ENCODE measurements around the gene MTA3.

Gene MTA3

GRCh38 chr2:42648796-42649195 is 80.4 kb downstream of the MTA3 start:
- no peaks in the 10 kb centered on the region for H3K27me3 ChIP-seq
- H3K27ac ChIP-seq = no peak overlapping the region
- peaks cover 3 to 10% of the 10 kb centered on the region in 2 experiments for H3K4me1 ChIP-seq (ENCODE audit: control insufficient read depth in 1 of 2, insufficient read depth in 1 of 2, low read depth in 1 of 2, low read length in 1 of 2)
- H3K36me3 ChIP-seq = no peaks in the 10 kb centered on the region
- H3K9me3 ChIP-seq = no peaks in the 10 kb centered on the region
- H3K4me3 ChIP-seq (ENCODE audit: low read depth in 1 of 2, low read length in 1 of 2) = no peak overlapping the region
- no peak for TF ChIP-seq CTCF (IDR thresholded peaks at IDR 0.05)

GRCh38 chr2:42651057-42651456 is 82.6 kb downstream of the MTA3 start:
- no peaks in the 10 kb centered on the region for H3K27me3 ChIP-seq
- H3K4me1 ChIP-seq (ENCODE audit: control insufficient read depth in 1 of 2, insufficient read depth in 1 of 2, low read depth in 1 of 2, low read length in 1 of 2) = peaks cover 3 to 10% of the 10 kb centered on the region in 2 experiments
- no peaks in the 10 kb centered on the region for H3K36me3 ChIP-seq
- TF ChIP-seq CTCF (IDR thresholded peaks at IDR 0.05) = no peak
- no peaks in the 10 kb centered on the region for H3K9me3 ChIP-seq
- H3K27ac ChIP-seq = no peak overlapping the region
- H3K4me3 ChIP-seq (ENCODE audit: low read depth in 1 of 2, low read length in 1 of 2) = no peak overlapping the region

GRCh38 chr2:42652086-42652485 is 83.7 kb downstream of the MTA3 start:
- Histone ChIP-seq H3K4me3 (ENCODE audit: low read depth in 1 of 2, low read length in 1 of 2) (no peak overlapping the region), H3K4me1 (ENCODE audit: control insufficient read depth in 1 of 2, insufficient read depth in 1 of 2, low read depth in 1 of 2, low read length in 1 of 2) (peaks cover 3 to 10% of the 10 kb centered on the region in 2 experiments), H3K36me3 (no peaks in the 10 kb centered on the region), H3K27ac (no peak overlapping the region), H3K27me3 (no peaks in the 10 kb centered on the region), H3K9me3 (no peaks in the 10 kb centered on the region)
- no peak for TF ChIP-seq CTCF (IDR thresholded peaks at IDR 0.05)

- Histone ChIP-seq H3K4me1 (ENCODE audit: control insufficient read depth in 1 of 2, insufficient read depth in 1 of 2, low read depth in 1 of 2, low read length in 1 of 2) (peaks cover 3 to 10% of the 10 kb centered on the region in 2 experiments), H3K36me3 (no peaks in the 10 kb centered on the region), H3K9me3 (no peaks in the 10 kb centered on the region), H3K4me3 (ENCODE audit: low read depth in 1 of 2, low read length in 1 of 2) (no peak overlapping the region), H3K27ac (no peak overlapping the region), H3K27me3 (no peaks in the 10 kb centered on the region)
- TF ChIP-seq CTCF (IDR thresholded peaks at IDR 0.05) = no peak
Observed at GRCh38 chr2:42653039-42653438, 84.6 kb downstream of the MTA3 start.

GRCh38 chr2:42653908-42654445 is 85.5 kb downstream of the MTA3 start:
- Histone ChIP-seq H3K27ac (no peak overlapping the region), H3K9me3 (no peaks in the 10 kb centered on the region), H3K36me3 (no peaks in the 10 kb centered on the region), H3K4me3 (ENCODE audit: low read depth in 1 of 2, low read length in 1 of 2) (no peak overlapping the region), H3K27me3 (no peaks in the 10 kb centered on the region), H3K4me1 (ENCODE audit: control insufficient read depth in 1 of 2, insufficient read depth in 1 of 2, low read depth in 1 of 2, low read length in 1 of 2) (peaks cover 0 to 6% of the 10 kb centered on the region in 2 experiments)
- TF ChIP-seq CTCF (IDR thresholded peaks at IDR 0.05) = no peak

GRCh38 chr2:42658306-42658705 is 89.9 kb downstream of the MTA3 start:
- TF ChIP-seq CTCF (IDR thresholded peaks at IDR 0.05) = no peak
- H3K4me1 ChIP-seq (ENCODE audit: control insufficient read depth in 1 of 2, insufficient read depth in 1 of 2, low read depth in 1 of 2, low read length in 1 of 2) = peaks cover 3 to 5% of the 10 kb centered on the region in 2 experiments
- H3K27me3 ChIP-seq = no peaks in the 10 kb centered on the region
- H3K36me3 ChIP-seq = no peaks in the 10 kb centered on the region
- no peak overlapping the region for H3K4me3 ChIP-seq (ENCODE audit: low read depth in 1 of 2, low read length in 1 of 2)
- H3K27ac ChIP-seq = no peak overlapping the region
- H3K9me3 ChIP-seq = no peaks in the 10 kb centered on the region
